ENCODE data around the gene PLPP4.

The PLPP4 gene

DNA sequence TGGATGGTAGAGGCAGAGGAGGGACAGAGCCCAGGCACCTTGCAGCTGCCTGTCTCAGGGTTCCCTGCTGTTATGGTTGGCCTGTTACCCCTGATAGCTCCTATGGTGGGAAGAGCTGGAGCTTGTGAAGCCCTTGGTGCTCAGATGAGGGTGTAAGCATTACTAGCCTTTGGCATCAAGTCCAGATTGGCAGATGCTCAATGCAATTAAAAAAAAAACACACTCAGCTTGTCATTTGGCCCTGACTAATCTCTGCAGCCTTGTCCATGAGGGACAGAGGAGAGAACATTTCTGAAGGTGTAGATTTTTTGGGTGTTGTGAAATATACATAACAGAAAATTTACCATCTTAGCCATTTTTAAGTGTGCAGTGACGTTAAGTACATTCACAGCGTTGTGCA is 86.3 kb downstream of the PLPP4 start:
- no peak overlapping the region for H3K9ac ChIP-seq (ENCODE audit: low read length)
- H3K4me2 ChIP-seq (ENCODE audit: low read depth, low read length, poor library complexity, severe bottlenecking): no peak overlapping the region
- no peak overlapping the region for H2AFZ ChIP-seq (ENCODE audit: low read depth, low read length, severe bottlenecking)
- no peaks in the 10 kb centered on the region for H3K27me3 ChIP-seq (ENCODE audit: low read length)
- H3K36me3 ChIP-seq (ENCODE audit: low read length): no peaks in the 10 kb centered on the region
- H3K9me3 ChIP-seq (ENCODE audit: insufficient read depth, low read length): no peaks in the 10 kb centered on the region
- H3K9me2 ChIP-seq (replicated peaks; ENCODE audit: insufficient read depth, low read length): no peaks in the 10 kb centered on the region
- TF ChIP-seq, protein P1, sequence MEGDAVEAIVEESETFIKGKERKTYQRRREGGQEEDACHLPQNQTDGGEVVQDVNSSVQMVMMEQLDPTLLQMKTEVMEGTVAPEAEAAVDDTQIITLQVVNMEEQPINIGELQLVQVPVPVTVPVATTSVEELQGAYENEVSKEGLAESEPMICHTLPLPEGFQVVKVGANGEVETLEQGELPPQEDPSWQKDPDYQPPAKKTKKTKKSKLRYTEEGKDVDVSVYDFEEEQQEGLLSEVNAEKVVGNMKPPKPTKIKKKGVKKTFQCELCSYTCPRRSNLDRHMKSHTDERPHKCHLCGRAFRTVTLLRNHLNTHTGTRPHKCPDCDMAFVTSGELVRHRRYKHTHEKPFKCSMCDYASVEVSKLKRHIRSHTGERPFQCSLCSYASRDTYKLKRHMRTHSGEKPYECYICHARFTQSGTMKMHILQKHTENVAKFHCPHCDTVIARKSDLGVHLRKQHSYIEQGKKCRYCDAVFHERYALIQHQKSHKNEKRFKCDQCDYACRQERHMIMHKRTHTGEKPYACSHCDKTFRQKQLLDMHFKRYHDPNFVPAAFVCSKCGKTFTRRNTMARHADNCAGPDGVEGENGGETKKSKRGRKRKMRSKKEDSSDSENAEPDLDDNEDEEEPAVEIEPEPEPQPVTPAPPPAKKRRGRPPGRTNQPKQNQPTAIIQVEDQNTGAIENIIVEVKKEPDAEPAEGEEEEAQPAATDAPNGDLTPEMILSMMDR (IDR thresholded peaks at IDR 0.05; ENCODE audit: insufficient read depth, low read length, poor library complexity, severe bottlenecking): no peak
- TF ChIP-seq EZH2phosphoT487 (conservative IDR thresholded peaks at IDR 0.05; ENCODE audit: low read length): no peak
- no peak overlapping the region for H3K4me3 ChIP-seq (ENCODE audit: insufficient read depth, low read length, poor library complexity, severe bottlenecking)
- no peaks in the 10 kb centered on the region for H4K20me1 ChIP-seq (ENCODE audit: low read depth, low read length)
- H3K27ac ChIP-seq (ENCODE audit: low read depth, low read length): no peak overlapping the region
- no peaks in the 10 kb centered on the region for H3F3A ChIP-seq (ENCODE audit: insufficient read depth)
- H3K79me2 ChIP-seq (ENCODE audit: insufficient read depth, low read length): no peaks in the 10 kb centered on the region

DNA sequence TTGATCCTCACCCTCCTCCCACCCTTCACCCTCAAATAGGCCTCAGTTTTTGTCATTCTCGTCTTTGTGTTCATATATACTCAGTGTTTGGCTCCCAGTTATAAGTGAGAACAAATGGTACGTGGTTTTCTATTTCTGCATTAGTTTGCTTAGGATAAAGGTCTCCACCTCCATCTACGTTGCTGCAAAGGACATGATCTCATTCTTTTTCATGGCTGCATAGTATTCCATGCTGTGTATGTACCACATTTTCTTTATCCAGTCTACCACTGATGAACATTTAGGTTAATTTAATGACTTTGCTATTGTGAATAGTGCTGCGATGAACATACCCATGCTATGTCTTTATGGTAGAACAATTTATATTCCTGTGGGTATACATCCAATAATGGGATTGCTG is 91.2 kb downstream of the PLPP4 start:
- Histone ChIP-seq H4K20me1 (ENCODE audit: low read depth, low read length) (no peaks in the 10 kb centered on the region), H3K36me3 (ENCODE audit: low read length) (no peaks in the 10 kb centered on the region), H3K9me2 (replicated peaks; ENCODE audit: insufficient read depth, low read length) (no peaks in the 10 kb centered on the region), H3K27me3 (ENCODE audit: low read length) (no peaks in the 10 kb centered on the region), H3K27ac (ENCODE audit: low read depth, low read length) (no peak overlapping the region), H2AFZ (ENCODE audit: low read depth, low read length, severe bottlenecking) (no peak overlapping the region), H3F3A (ENCODE audit: insufficient read depth) (no peaks in the 10 kb centered on the region), H3K4me3 (ENCODE audit: insufficient read depth, low read length, poor library complexity, severe bottlenecking) (no peak overlapping the region), H3K9me3 (ENCODE audit: insufficient read depth, low read length) (no peaks in the 10 kb centered on the region), H3K9ac (ENCODE audit: low read length) (no peak overlapping the region), H3K4me2 (ENCODE audit: low read depth, low read length, poor library complexity, severe bottlenecking) (no peak overlapping the region), H3K79me2 (ENCODE audit: insufficient read depth, low read length) (no peaks in the 10 kb centered on the region)
- TF ChIP-seq EZH2phosphoT487 (conservative IDR thresholded peaks at IDR 0.05; ENCODE audit: low read length): no peak
- TF ChIP-seq, protein P1 (IDR thresholded peaks at IDR 0.05; ENCODE audit: insufficient read depth, low read length, poor library complexity, severe bottlenecking): no peak

DNA sequence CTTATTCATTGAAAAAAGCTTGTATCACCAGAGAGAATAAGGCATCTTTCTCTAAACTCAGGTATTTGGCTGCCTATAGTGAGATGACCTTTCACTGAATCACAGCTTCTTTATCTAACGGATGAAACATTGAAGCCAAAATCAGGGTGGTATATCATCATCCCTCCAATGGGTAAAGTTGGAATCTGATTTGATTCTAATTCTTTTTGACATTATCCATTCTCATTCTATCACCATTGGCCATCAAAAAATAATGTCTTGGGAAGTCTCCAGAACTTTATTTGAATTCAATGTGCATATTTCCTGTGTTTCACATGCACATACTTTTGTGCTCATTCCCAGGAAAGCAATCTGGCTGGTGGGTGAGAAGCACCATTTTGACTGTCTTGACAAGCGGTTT is 95.2 kb downstream of the PLPP4 start:
- no peaks in the 10 kb centered on the region for H3K79me2 ChIP-seq (ENCODE audit: insufficient read depth, low read length)
- H3K27ac ChIP-seq (ENCODE audit: low read depth, low read length): no peak overlapping the region
- no peak overlapping the region for H2AFZ ChIP-seq (ENCODE audit: low read depth, low read length, severe bottlenecking)
- H4K20me1 ChIP-seq (ENCODE audit: low read depth, low read length): no peaks in the 10 kb centered on the region
- no peaks in the 10 kb centered on the region for H3K9me3 ChIP-seq (ENCODE audit: insufficient read depth, low read length)
- no peaks in the 10 kb centered on the region for H3K36me3 ChIP-seq (ENCODE audit: low read length)
- no peaks in the 10 kb centered on the region for H3K27me3 ChIP-seq (ENCODE audit: low read length)
- no peak overlapping the region for H3K4me3 ChIP-seq (ENCODE audit: insufficient read depth, low read length, poor library complexity, severe bottlenecking)
- no peaks in the 10 kb centered on the region for H3F3A ChIP-seq (ENCODE audit: insufficient read depth)
- H3K9me2 ChIP-seq (replicated peaks; ENCODE audit: insufficient read depth, low read length): no peaks in the 10 kb centered on the region
- TF ChIP-seq, protein P1 (IDR thresholded peaks at IDR 0.05; ENCODE audit: insufficient read depth, low read length, poor library complexity, severe bottlenecking): no peak
- TF ChIP-seq EZH2phosphoT487 (conservative IDR thresholded peaks at IDR 0.05; ENCODE audit: low read length): no peak
- no peak overlapping the region for H3K9ac ChIP-seq (ENCODE audit: low read length)
- H3K4me2 ChIP-seq (ENCODE audit: low read depth, low read length, poor library complexity, severe bottlenecking): no peak overlapping the region

Data from SU-DHL-6 (cell line).